ENCODE measurements around the gene PFN3. TPM values are rescaled to one million over a fixed set of nuclear protein-coding genes. Genes with fewer than 3 reads are reported as not detected.
A peak's percentile ranks its signal among the peaks of the same experiment; 100 is the strongest.

PFN3 gene
- total RNA-seq, 1 experiment from 2014 or later: 0.48 TPM

GRCh38 chr5:177351392-177352329, 48.8 kb downstream of the PFN3 start, which contains the start of gene LMAN2 (continued):
- peak; percentile 51; the same call in 1 of the 2 replicates for TF ChIP-seq USF1 (CRISPR knock-in tag; IDR thresholded peaks at IDR 0.05)
- TF ChIP-seq USF2 (CRISPR knock-in tag; IDR thresholded peaks at IDR 0.05): peak; percentile 50; the same call in 1 of the 2 replicates
- peak; percentile 66; the same call in 1 of the 2 replicates for TF ChIP-seq MYBL2 (CRISPR knock-in tag; IDR thresholded peaks at IDR 0.05)
- peak; percentile 78 for TF ChIP-seq SP1 (CRISPR knock-in tag; conservative IDR thresholded peaks at IDR 0.05)
- no peak for TF ChIP-seq NR1H2 (CRISPR knock-in tag; IDR thresholded peaks at IDR 0.05)
- TF ChIP-seq ESRRA (CRISPR knock-in tag; IDR thresholded peaks at IDR 0.05; ENCODE audit: borderline replicate concordance): peak; percentile 66; the same call in 1 of the 2 replicates
- peak; percentile 24; the same call in 1 of the 2 replicates for TF ChIP-seq GABPB1 (CRISPR knock-in tag; IDR thresholded peaks at IDR 0.05)
- TF ChIP-seq E2F5 (CRISPR knock-in tag; IDR thresholded peaks at IDR 0.05): 0 out of 2 replicates have a peak, but pooled peaks have one; percentile 44

- no peak for TF ChIP-seq AR (CRISPR knock-in tag; IDR thresholded peaks at IDR 0.05)
- TF ChIP-seq ZNF416 (CRISPR knock-in tag; IDR thresholded peaks at IDR 0.05): no peak
- H3K4me1 Mint-ChIP-seq: peaks cover 32% of the 10 kb centered on the region
- ATAC-seq (no peak), DNase-seq (ENCODE audit: low spot score) (no peak)
- peak overlapping the region; percentile 100 for H3K27ac Mint-ChIP-seq
- H3K27me3 Mint-ChIP-seq (ENCODE audit: low read depth): peaks cover 23% of the 10 kb centered on the region
- ChIA-PET POLR2A (interaction anchor here (1.2 to 2.1 kb wide), 3 partner anchors 14 to 105 kb away, joined by 4 to 8 read pairs (median 6); no protein-coding TSS in a partner anchor), CTCF (interaction anchor here (0.8 to 4.7 kb wide), 8 partner anchors 9 to 104 kb away, joined by 3 to 51 read pairs (median 6); no protein-coding TSS in a partner anchor)
- H3K9me3 Mint-ChIP-seq: peaks cover 14% of the 10 kb centered on the region
- H3K4me3 Mint-ChIP-seq: peak overlapping the region; percentile 98
- peaks cover 18% of the 10 kb centered on the region for H3K36me3 Mint-ChIP-seq
These were observed 49.6 kb downstream of the PFN3 start for GRCh38 chr5:177350776-177351391.

Other genes with a start within 250 kb of the PFN3 start
- gene RAB24, start 96.9 kb downstream of the PFN3 start, total RNA-seq (2021): 37.0 to 40.2 TPM (median 38.0 TPM) in 3 replicates
- 235 to 273 TPM (median 245 TPM) in 3 replicates for gene PRELID1, start 96.9 kb downstream of the PFN3 start, total RNA-seq (2021)
- 16.9 to 25.7 TPM (median 18.8 TPM) in 3 replicates for gene MXD3, start 88.8 kb downstream of the PFN3 start, total RNA-seq (2021)
- 141 to 162 TPM (median 147 TPM) in 3 replicates for gene LMAN2, start 49.0 kb downstream of the PFN3 start, total RNA-seq (2021)
- gene RGS14, start 42.7 kb downstream of the PFN3 start, total RNA-seq (2021): 60.4 to 74.6 TPM (median 64.6 TPM) in 3 replicates
- not detected in 3 replicates for gene SLC34A1, start 16.2 kb downstream of the PFN3 start, total RNA-seq (2021)
- gene F12, start 8.9 kb upstream of the PFN3 start, total RNA-seq (2021): 10.0 to 12.8 TPM (median 12.1 TPM) in 3 replicates
- gene GRK6, start 26.0 kb upstream of the PFN3 start, total RNA-seq (2021): 60.7 to 69.2 TPM (median 61.7 TPM) in 3 replicates
- gene PRR7, start 46.2 kb upstream of the PFN3 start, total RNA-seq (2021): 13.1 to 14.7 TPM (median 14.6 TPM) in 3 replicates
- 267 to 288 TPM (median 269 TPM) in 3 replicates for gene DBN1, start 73.0 kb upstream of the PFN3 start, total RNA-seq (2021)
- gene PDLIM7, start 96.9 kb upstream of the PFN3 start, total RNA-seq (2021): 124 to 142 TPM (median 139 TPM) in 3 replicates
- gene DOK3, start 109.2 kb upstream of the PFN3 start, total RNA-seq (2021): 9.0 to 9.9 TPM (median 9.0 TPM) in 3 replicates
- 136 to 156 TPM (median 137 TPM) in 3 replicates for gene DDX41, start 116.3 kb upstream of the PFN3 start, total RNA-seq (2021)
- gene FAM193B, start 153.9 kb upstream of the PFN3 start, total RNA-seq (2021): 95.1 to 101 TPM (median 95.6 TPM) in 3 replicates
- 164 to 172 TPM (median 170 TPM) in 3 replicates for gene TMED9, start 191.5 kb upstream of the PFN3 start, total RNA-seq (2021)
- gene B4GALT7, start 199.5 kb upstream of the PFN3 start, total RNA-seq (2021): 20.3 to 22.5 TPM (median 21.7 TPM) in 3 replicates